Subcutaneous abdominal adipose tissue (tissue), 5 donors: ENCODE results near the gene CEACAM4.
"Not testable (repeated sequence)": the region's sequence is repeated elsewhere in the genome, so short reads cannot be mapped to it uniquely, and the experiment has no call there.

Experiments
- H3K27ac ChIP-seq: one replicate; pipeline ENCODE4 v1.7.0; 2013; ENCODE audit warnings: low read depth, mild to moderate bottlenecking, inconsistent platforms, low read length, moderate library complexity
- H3K27me3 ChIP-seq, 5 donors: one replicate each; pipeline ENCODE4 v1.7.0; 2013; ENCODE audit warnings: low read length in 5 of 5, inconsistent platforms in 1 of 5; ENCODE audit not compliant: control insufficient read depth in 5 of 5, insufficient read depth in 4 of 5
- H3K36me3 ChIP-seq, 5 donors: one replicate each; pipeline ENCODE4 v1.7.0; 2013; ENCODE audit warnings: low read length in 5 of 5; ENCODE audit not compliant: control insufficient read depth in 5 of 5, insufficient read depth in 5 of 5
- H3K4me1 ChIP-seq, 5 donors: one replicate each; pipeline ENCODE4 v1.7.0; 2013; ENCODE audit warnings: low read length in 5 of 5, mild to moderate bottlenecking in 3 of 5, moderate library complexity in 1 of 5; ENCODE audit not compliant: control insufficient read depth in 5 of 5, insufficient read depth in 5 of 5
- H3K4me3 ChIP-seq, 5 donors: one replicate each; pipeline ENCODE4 v1.7.0; 2013; ENCODE audit warnings: low read length in 5 of 5, low read depth in 1 of 5
- H3K9ac ChIP-seq, 5 donors: one replicate each; pipeline ENCODE4 v1.7.0; 2013; ENCODE audit warnings: low read length in 5 of 5, mild to moderate bottlenecking in 4 of 5, moderate library complexity in 3 of 5
- H3K9me3 ChIP-seq, 5 donors: one replicate each; pipeline ENCODE4 v1.7.0; 2013; ENCODE audit warnings: low read length in 5 of 5; ENCODE audit not compliant: control insufficient read depth in 5 of 5
- donor health status: healthy.
- donor health status: healthy.
- donor health status: healthy.
- donor health status: healthy.
- donor health status: healthy.

CEACAM4 gene

GRCh38 chr19:41588497-41589209 lies 38.2 kb downstream of the CEACAM4 start:
- H3K4me1 ChIP-seq: no peaks in the 10 kb centered on the region
- H3K4me3 ChIP-seq: no peak overlapping the region
- H3K27me3 ChIP-seq: peaks cover 6 to 21% (median 8%) of the 10 kb centered on the region in 5 donors
- H3K9me3 ChIP-seq: peaks cover 0 to 3% (median 0%) of the 10 kb centered on the region in 5 donors
- no peak overlapping the region for H3K27ac ChIP-seq
- H3K9ac ChIP-seq: no peak overlapping the region
- peaks cover 0 to 16% (median 0%) of the 10 kb centered on the region in 5 donors for H3K36me3 ChIP-seq

GRCh38 chr19:41587838-41588210 lies 39.0 kb downstream of the CEACAM4 start:
- H3K27me3 ChIP-seq: peaks cover 6 to 21% (median 8%) of the 10 kb centered on the region in 5 donors
- H3K27ac ChIP-seq: no peak overlapping the region
- no peaks in the 10 kb centered on the region for H3K4me1 ChIP-seq
- peaks cover 0 to 3% (median 0%) of the 10 kb centered on the region in 5 donors for H3K9me3 ChIP-seq
- peaks cover 0 to 16% (median 0%) of the 10 kb centered on the region in 5 donors for H3K36me3 ChIP-seq
- no peak overlapping the region for H3K4me3 ChIP-seq
- no peak overlapping the region for H3K9ac ChIP-seq

DNA sequence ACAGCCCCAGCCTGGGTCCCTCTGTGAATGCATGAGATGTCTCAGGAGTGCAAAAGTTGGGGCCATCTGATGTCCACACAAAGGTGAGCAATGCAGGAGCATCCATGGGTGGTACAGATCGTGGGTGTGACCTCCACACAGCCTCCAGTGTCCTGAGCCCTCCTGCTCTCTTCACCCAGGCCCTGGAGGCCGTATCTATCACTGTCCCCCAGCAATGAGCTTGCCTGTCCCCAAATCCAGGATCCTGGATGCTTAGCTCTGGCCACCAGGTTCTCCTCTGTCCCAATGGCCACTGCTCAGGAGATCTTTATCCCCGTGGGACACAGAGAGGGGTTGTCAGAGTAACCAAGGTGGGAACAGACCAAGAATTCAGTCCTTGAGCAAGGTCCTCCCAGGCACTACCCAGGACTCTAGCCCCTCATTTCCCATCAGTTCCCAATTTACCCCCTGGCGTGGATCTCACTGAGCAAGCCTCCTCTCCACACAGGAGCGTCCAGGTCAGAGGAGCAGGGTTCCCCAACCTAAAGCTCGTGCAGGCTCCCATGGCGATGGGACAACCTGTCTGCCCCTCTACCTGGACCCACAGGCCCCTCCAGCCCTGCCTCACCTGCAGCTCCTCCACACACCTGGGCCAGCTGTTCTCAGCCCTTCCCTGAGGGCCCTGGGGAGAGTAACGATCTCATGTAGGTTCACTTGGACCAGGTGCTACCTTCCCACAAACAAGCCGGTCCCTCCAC lies 39.6 kb downstream of the CEACAM4 start:
- no peak overlapping the region for H3K4me3 ChIP-seq
- peaks cover 0 to 6% (median 4%) of the 10 kb centered on the region in 5 donors for H3K9me3 ChIP-seq
- no peak overlapping the region for H3K9ac ChIP-seq
- peaks cover 0 to 16% (median 0%) of the 10 kb centered on the region in 5 donors for H3K36me3 ChIP-seq
- H3K27ac ChIP-seq: no peak overlapping the region
- H3K4me1 ChIP-seq: no peaks in the 10 kb centered on the region
- peaks cover 5 to 21% (median 8%) of the 10 kb centered on the region in 5 donors for H3K27me3 ChIP-seq

DNA sequence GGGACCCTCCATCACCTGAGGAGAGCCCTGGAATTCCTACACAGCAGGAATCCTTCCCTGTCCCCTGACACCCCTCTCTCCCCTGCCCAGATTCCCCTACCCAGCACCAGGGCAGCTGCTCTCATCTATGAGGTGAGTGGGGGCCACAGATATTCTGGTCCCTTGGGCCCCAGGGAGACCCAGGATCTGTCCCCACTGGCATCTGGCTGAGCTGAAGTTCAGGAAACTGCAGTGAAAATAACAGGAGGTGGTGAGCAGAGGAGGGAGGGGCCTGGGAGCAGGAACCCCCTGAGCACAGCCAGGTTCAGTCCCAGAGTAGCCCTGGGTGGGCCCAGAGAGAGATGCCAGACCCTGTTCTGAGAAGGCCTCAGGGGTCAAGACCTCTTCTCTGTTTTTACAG lies 40.8 kb downstream of the CEACAM4 start:
- Histone ChIP-seq H3K4me1 (no peaks in the 10 kb centered on the region), H3K4me3 (no peak overlapping the region), H3K27me3 (peaks cover 3 to 15% (median 8%) of the 10 kb centered on the region in 5 donors), H3K36me3 (peaks cover 0 to 18% (median 0%) of the 10 kb centered on the region in 5 donors), H3K9ac (no peak overlapping the region), H3K27ac (no peak overlapping the region), H3K9me3 (peaks cover 0 to 9% (median 7%) of the 10 kb centered on the region in 5 donors)

GRCh38 chr19:41584931-41585330 lies 41.9 kb downstream of the CEACAM4 start:
- H3K9me3 ChIP-seq: peaks cover 0 to 12% (median 7%) of the 10 kb centered on the region in 5 donors
- no peak overlapping the region for H3K4me3 ChIP-seq
- H3K4me1 ChIP-seq: no peaks in the 10 kb centered on the region
- H3K9ac ChIP-seq: no peak overlapping the region
- H3K36me3 ChIP-seq: peaks cover 0 to 18% (median 0%) of the 10 kb centered on the region in 5 donors
- H3K27ac ChIP-seq: no peak overlapping the region
- peaks cover 3 to 9% (median 7%) of the 10 kb centered on the region in 5 donors for H3K27me3 ChIP-seq

DNA sequence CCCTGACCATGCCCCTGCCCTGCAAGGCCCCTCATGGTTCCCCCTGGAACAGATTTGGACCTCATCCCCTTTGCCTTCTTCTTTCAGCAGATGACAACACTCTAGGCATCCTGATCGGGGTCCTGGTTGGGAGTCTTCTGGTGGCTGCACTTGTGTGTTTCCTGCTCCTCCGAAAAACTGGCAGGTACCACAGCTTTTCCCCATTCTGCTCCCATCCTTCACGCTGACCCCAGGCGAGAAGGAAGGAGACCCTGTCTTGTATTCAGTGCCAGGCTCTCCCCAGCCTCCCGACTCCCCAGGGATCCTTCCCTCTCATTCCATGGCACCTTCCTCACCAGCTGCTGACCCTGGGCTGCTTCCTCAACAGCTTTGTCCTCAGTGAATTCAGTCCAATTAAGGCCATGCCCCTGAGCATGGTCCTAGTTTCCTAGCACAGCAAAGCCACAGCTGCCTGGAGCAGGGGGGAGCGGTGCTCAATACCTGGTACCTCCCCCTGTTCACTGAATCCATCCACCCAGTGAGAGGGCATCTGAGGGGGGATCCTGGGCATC lies 42.5 kb downstream of the CEACAM4 start:
- no peaks in the 10 kb centered on the region for H3K4me1 ChIP-seq
- no peak overlapping the region for H3K4me3 ChIP-seq
- H3K9ac ChIP-seq: no peak overlapping the region
- no peak overlapping the region for H3K27ac ChIP-seq
- H3K9me3 ChIP-seq: peaks cover 0 to 12% (median 7%) of the 10 kb centered on the region in 5 donors
- H3K36me3 ChIP-seq: peaks cover 0 to 18% (median 0%) of the 10 kb centered on the region in 5 donors
- peaks cover 3 to 8% (median 4%) of the 10 kb centered on the region in 5 donors for H3K27me3 ChIP-seq

GRCh38 chr19:41582577-41583182 lies 44.2 kb downstream of the CEACAM4 start:
- H3K9ac ChIP-seq, H3K4me3 ChIP-seq, H3K27me3 ChIP-seq, H3K4me1 ChIP-seq, H3K27ac ChIP-seq: not testable (repeated sequence)
- peaks cover 0 to 12% (median 7%) of the 10 kb centered on the region in 5 donors for H3K9me3 ChIP-seq
- H3K36me3 ChIP-seq: peaks cover 0 to 18% (median 0%) of the 10 kb centered on the region in 5 donors

- Histone ChIP-seq H3K4me1 (peaks cover 0 to 12% (median 4%) of the 10 kb centered on the region in 5 donors), H3K36me3 (peaks cover 0 to 16% (median 0%) of the 10 kb centered on the region in 5 donors), H3K9me3 (peaks cover 0 to 12% (median 7%) of the 10 kb centered on the region in 5 donors)
- H3K9ac ChIP-seq, H3K4me3 ChIP-seq, H3K27me3 ChIP-seq, H3K27ac ChIP-seq: not testable (repeated sequence)
Observed at GRCh38 chr19:41581068-41581467, 45.8 kb downstream of the CEACAM4 start.

GRCh38 chr19:41578886-41579285 lies 48.0 kb downstream of the CEACAM4 start:
- H3K4me3 ChIP-seq: no peak overlapping the region
- H3K27ac ChIP-seq: no peak overlapping the region
- peaks cover 0 to 20% (median 9%) of the 10 kb centered on the region in 5 donors for H3K4me1 ChIP-seq
- peaks cover 0 to 8% (median 0%) of the 10 kb centered on the region in 5 donors for H3K36me3 ChIP-seq
- no peak overlapping the region for H3K9ac ChIP-seq
- H3K27me3 ChIP-seq: peaks cover 0 to 8% (median 0%) of the 10 kb centered on the region in 5 donors
- peaks cover 0 to 12% (median 7%) of the 10 kb centered on the region in 5 donors for H3K9me3 ChIP-seq
